Ovary (tissue), 3 donors: ENCODE data around the gene TPM1.

Experiments used
- CTCF ChIP-seq, 3 donors: fragments of 450-650 bp in 2 of 3; fragments of 200-600 bp in 1 of 3; IDR thresholded peaks; one replicate each; pipeline versions ENCODE4 v1.5.1 to v1.8.0; 2016 to 2022; ENCODE audit warnings: antibody characterized with exemption in 3 of 3, mild to moderate bottlenecking in 1 of 3
- POLR2A ChIP-seq: fragments of 450-650 bp; IDR thresholded peaks from one replicate; pipeline ENCODE4 v1.6.1; 2017; ENCODE audit warnings: antibody characterized with exemption, mild to moderate bottlenecking, moderate library complexity
- donor health status: DM: no; HTN: no; CAD: no.

- no peak for TF ChIP-seq CTCF (IDR thresholded peaks at IDR 0.05)
- no peak for TF ChIP-seq POLR2A
These were observed 60.9 kb downstream of the TPM1 start for GRCh38 chr15:63103416-63103815.
